Mesothelial cell of epicardium (in vitro differentiated cells): ENCODE data around the gene PBX2. TPM values are rescaled to one million over a fixed set of nuclear protein-coding genes. Genes with fewer than 3 reads are reported as not detected.
"Not testable (repeated sequence)": the region's sequence is repeated elsewhere in the genome, so short reads cannot be mapped to it uniquely, and the experiment has no call there.

Source experiments
- DNase-seq, 2 experiments: peaks; one replicate each; pipeline ENCODE4 v3.0.0; 2021; ENCODE audit warnings: low spot score in 2 of 2; ENCODE audit not compliant: unreplicated experiment in 2 of 2
- H3K27ac Mint-ChIP-seq: 2 replicates; pipeline ENCODE4 v1.8.0; 2021; ENCODE audit warnings: mixed read lengths
- H3K27me3 Mint-ChIP-seq: 2 replicates; pipeline ENCODE4 v1.8.0; 2021; ENCODE audit warnings: low read depth, mixed read lengths
- H3K36me3 Mint-ChIP-seq: 2 replicates; pipeline ENCODE4 v1.8.0; 2021; ENCODE audit warnings: mixed read lengths
- H3K4me1 Mint-ChIP-seq: 2 replicates; pipeline ENCODE4 v1.8.0; 2021; ENCODE audit warnings: mixed read lengths
- H3K4me3 Mint-ChIP-seq: 2 replicates; pipeline ENCODE4 v1.8.0; 2021; ENCODE audit warnings: mild to moderate bottlenecking, moderate library complexity, mixed read lengths
- H3K9me3 Mint-ChIP-seq: 2 replicates; pipeline ENCODE4 v1.8.0; 2021; ENCODE audit warnings: mixed read lengths
- total RNA-seq: library from RNA; stranded (reverse); gene quantifications from 3 replicates; pipeline ENCODE4 v1.2.1, GENCODE V29; 2021
- TF ChIP-seq, protein P1 (sequence below): fragments of 200-600 bp; sonication (generic); IDR thresholded peaks from one replicate; pipeline ENCODE4 v1.5.0; 2021; ENCODE audit warnings: antibody characterized with exemption; ENCODE audit not compliant: unreplicated experiment

PBX2 gene
- total RNA-seq, 1 donor from 2014 or later, result 236 TPM

DNA sequence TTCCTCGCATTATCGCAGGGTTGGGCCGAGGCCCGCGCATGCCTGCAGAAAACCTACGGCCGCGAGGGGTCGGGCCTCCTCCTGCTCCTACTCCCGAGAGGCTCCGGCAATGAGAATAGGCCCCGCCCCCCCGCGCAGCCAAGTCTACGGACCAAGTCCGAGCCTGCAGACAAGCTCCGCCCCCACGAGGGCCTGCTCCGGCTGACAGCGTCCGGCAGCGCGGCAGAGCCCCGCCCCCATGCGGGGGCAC lies 5.6 kb upstream of the PBX2 start:
- H3K4me1 Mint-ChIP-seq, result peaks cover 50% of the 10 kb centered on the region
- H3K36me3 Mint-ChIP-seq, result no peaks in the 10 kb centered on the region
- peak overlapping the region; percentile 100 for H3K27ac Mint-ChIP-seq
- H3K4me3 Mint-ChIP-seq, result peak overlapping the region; percentile 94
- no peaks in the 10 kb centered on the region for H3K27me3 Mint-ChIP-seq
- TF ChIP-seq, protein P1, sequence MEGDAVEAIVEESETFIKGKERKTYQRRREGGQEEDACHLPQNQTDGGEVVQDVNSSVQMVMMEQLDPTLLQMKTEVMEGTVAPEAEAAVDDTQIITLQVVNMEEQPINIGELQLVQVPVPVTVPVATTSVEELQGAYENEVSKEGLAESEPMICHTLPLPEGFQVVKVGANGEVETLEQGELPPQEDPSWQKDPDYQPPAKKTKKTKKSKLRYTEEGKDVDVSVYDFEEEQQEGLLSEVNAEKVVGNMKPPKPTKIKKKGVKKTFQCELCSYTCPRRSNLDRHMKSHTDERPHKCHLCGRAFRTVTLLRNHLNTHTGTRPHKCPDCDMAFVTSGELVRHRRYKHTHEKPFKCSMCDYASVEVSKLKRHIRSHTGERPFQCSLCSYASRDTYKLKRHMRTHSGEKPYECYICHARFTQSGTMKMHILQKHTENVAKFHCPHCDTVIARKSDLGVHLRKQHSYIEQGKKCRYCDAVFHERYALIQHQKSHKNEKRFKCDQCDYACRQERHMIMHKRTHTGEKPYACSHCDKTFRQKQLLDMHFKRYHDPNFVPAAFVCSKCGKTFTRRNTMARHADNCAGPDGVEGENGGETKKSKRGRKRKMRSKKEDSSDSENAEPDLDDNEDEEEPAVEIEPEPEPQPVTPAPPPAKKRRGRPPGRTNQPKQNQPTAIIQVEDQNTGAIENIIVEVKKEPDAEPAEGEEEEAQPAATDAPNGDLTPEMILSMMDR, result peak; percentile 66
- no peaks in the 10 kb centered on the region for H3K9me3 Mint-ChIP-seq
- DNase-seq, result peak; percentile 100

DNA sequence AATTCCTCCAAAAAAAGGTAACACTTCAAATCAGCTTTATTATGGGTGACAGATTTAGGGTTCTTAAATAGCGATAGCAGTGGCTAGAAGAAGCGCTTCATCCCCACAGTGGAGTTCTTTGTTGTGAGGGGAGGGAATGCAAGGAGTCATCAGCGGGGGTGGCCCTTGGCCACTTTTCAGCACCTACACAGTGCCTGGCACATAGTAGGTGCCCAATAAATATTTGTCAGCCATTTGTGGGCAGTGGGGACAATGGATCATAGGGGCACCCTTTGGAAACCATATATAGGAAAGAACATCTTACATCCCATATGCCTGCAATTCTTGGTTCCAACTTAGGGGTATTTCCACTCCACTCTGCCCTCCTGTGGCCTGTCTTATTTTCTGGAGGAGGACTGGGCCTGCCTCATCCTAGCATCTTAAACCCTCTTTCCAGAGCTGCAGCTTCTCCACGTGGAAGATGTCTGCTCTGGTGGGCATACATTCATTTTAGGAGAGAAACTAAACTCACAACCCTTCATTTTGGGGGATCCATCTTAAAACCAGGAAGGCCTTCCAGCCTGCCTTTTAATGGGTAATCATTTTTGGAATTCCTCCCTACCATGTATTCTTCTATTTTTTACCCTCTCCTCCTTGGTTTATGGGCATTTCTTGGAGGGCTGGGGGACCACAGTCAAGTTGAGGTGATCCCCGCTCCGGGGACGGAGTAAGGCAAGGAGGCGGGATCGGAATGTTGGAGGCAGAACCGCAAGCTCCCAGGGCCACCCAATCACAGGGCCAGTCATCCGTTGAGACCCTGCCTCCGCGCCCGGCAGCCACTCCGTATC lies 5.0 kb upstream of the PBX2 start:
- Mint-ChIP-seq H3K36me3 (no peaks in the 10 kb centered on the region), H3K27ac (peak overlapping the region; percentile 99), H3K27me3 (no peaks in the 10 kb centered on the region), H3K4me1 (peaks cover 53% of the 10 kb centered on the region), H3K4me3 (peak overlapping the region; percentile 94), H3K9me3 (no peaks in the 10 kb centered on the region)
- DNase-seq, result no peak
- TF ChIP-seq, protein P1, result no peak

DNA sequence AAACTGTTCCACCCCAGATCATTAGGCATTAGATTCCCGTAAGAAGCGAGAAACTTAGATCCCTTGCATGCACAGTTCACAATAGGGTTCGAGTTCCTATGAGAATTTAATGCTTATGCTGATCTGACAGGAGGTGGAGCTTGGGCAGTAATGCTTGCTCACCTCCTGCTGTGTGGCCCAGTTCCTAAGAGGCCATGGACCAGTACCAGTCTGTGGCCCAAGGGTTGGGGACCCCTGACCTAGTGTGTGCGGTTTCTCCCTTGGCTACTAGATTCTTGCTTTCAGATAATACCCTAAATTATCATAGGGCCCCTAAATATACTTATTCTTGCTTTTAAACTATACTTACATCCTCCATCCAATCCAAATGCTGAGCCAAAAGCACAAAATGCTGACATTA lies 4.4 kb upstream of the PBX2 start:
- no peaks in the 10 kb centered on the region for H3K9me3 Mint-ChIP-seq
- TF ChIP-seq, protein P1, result no peak
- H3K4me1 Mint-ChIP-seq, result peaks cover 53% of the 10 kb centered on the region
- no peaks in the 10 kb centered on the region for H3K36me3 Mint-ChIP-seq
- H3K27ac Mint-ChIP-seq, result peak overlapping the region; percentile 99
- no peaks in the 10 kb centered on the region for H3K27me3 Mint-ChIP-seq
- DNase-seq, result no peak
- peak overlapping the region; percentile 94 for H3K4me3 Mint-ChIP-seq

DNA sequence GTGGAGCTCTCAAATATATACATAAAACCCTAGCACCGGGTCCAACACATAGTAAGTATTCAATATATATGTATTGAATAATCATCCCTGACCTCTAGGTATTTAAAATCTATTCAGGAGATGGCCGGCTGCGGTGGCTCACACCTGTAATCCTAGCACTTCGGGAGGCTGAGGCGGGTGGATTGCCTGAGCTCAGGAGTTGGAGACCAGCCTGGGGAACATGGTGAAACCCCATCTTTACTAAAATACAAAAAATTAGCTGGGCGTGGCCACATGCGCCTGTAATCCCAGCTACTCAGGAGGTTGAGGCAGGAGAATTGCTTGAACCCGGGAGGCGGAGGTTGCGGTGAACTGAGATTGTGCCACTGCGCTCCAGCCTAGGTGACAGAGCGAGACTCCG lies 3.1 kb upstream of the PBX2 start:
- H3K9me3 Mint-ChIP-seq, H3K36me3 Mint-ChIP-seq, H3K27me3 Mint-ChIP-seq, DNase-seq: not testable (repeated sequence)
- Mint-ChIP-seq H3K4me3 (peak overlapping the region; percentile 51), H3K4me1 (peaks cover 65% of the 10 kb centered on the region), H3K27ac (peak overlapping the region; percentile 94)

DNA sequence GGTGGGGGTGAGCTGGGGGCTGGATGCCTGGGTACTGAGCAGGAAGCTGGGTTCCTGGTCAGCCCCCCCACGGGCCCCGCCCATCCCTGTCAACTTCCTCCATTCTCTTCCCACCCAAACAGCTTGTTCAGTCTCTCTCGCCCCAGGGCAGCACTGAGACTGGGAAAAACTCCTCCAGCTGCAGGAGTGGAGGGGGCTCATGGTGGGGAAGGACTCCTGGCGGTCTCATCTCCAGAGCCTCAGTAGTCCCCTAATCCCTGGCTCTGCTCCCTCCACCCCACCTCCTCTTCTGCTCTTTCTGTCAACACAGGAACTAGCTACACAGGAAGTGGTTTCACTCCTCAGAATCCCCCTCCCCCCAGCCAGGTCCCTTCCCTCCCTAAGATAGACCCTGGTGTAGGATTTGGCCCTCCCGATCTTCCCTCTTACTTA lies 2.6 kb upstream of the PBX2 start, which contains the start of gene GPSM3:
TSS of gene GPSM3 (minus strand) at position 36 of the 432 bp plus-strand sequence. CDS start 130 bp downstream, outside the sequence.
- Mint-ChIP-seq H3K27me3 (no peaks in the 10 kb centered on the region), H3K4me1 (peaks cover 68% of the 10 kb centered on the region), H3K36me3 (peaks cover 2% of the 10 kb centered on the region), H3K4me3 (peak within 1 kb of the TSS; percentile 51), H3K27ac (peak within 1 kb of the TSS; percentile 94), H3K9me3 (no peaks in the 10 kb centered on the region)
- TF ChIP-seq, protein P1, result no peak
- no peak for DNase-seq

DNA sequence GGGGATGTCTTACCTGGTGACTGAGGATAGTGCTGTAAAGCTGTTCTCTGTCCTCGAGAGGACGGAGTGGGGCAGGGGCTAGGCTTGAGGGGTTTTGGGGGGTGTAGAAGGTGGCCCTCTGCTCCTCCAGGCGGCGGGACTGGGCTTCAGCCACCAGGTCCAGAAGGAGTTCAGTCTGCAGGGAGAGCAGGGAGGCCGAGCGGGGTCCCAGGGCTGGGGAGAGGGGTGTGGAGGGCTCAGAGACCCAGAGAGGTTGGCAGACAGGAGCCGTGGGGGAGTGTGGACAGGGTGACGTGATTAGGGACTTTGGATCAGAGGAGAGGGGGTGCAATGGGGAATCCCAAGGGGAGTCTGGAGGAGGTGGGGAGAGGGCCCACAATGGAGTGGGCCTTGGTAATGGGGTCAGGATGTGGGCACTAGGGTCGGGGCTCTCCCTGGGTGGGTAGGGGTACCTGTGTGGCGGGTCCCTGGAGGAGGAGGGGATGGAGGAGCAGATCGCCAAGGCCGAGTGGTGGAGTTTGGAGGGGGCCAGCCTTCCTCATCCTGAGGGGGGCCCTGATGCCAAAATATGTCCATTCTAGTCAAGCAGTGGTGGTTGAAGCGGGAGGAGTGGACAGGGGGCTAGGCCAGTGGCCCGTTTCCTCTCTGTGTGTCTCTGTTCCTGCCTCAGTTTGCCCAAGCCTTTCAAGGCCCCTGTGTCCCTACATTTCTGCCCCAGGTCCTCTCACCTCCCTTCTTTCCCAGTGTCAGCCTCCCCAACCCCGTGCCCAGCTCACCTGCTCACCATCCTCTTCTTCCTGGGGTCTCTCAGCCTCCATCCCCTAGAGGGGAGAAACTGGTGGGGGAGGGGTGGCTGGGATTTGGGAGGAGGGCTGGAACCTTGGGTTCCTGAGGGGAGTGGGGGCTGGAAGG lies 1.9 kb upstream of the PBX2 start:
- H3K4me3 Mint-ChIP-seq, result peak overlapping the region; percentile 13

More for the DNA sequence above, 1.9 kb upstream of the PBX2 start:
- Mint-ChIP-seq H3K27me3 (no peaks in the 10 kb centered on the region), H3K36me3 (peaks cover 8% of the 10 kb centered on the region), H3K4me1 (peaks cover 71% of the 10 kb centered on the region), H3K9me3 (no peaks in the 10 kb centered on the region), H3K27ac (peak overlapping the region; percentile 94)
- DNase-seq, result no peak
- TF ChIP-seq, protein P1, result no peak
